K562 (cell line): Measurements from ENCODE around the gene BCL11A. TPM values are rescaled to one million over a fixed set of nuclear protein-coding genes. Genes with fewer than 3 reads are reported as not detected.

Experiments used
- ZNF609 ChIP-seq: sonication (generic); formaldehyde crosslinking; IDR thresholded peaks from 2 replicates; pipeline ENCODE4 v1.8.1; 2023; ENCODE audit warnings: missing genetic modification reagents, mild to moderate bottlenecking, borderline replicate concordance
- polyA plus RNA-seq, 8 experiments: library from polyadenylated mRNA; depleted of rRNA in 4 of 8; stranded (reverse) in 5 of 8; unstranded in 3 of 8; fragments of >200 nt; fragmentation: Nextera tagmentation in 2 of 8; fragmentation: Illumina TruSeq in 1 of 8; extraction: Ambion mirVana in 2 of 8; extraction: Trizol in 1 of 8; gene quantifications; 2 replicates each; pipeline versions ENCODE4 v1.2.1 to v1.2.3, GENCODE V29; 2011 to 2014; ENCODE audit warnings: inconsistent platforms in 1 of 8, missing spikeins in 1 of 8
- total RNA-seq, 7 experiments: library from RNA; depleted of rRNA in 6 of 7; stranded (reverse); fragments of >200 nt in 6 of 7; fragmentation: Illumina TruSeq in 2 of 7; extraction: Trizol in 2 of 7; gene quantifications; 2 replicates each; pipeline versions ENCODE4 v1.2.1 to v1.2.3, GENCODE V29; 2011 to 2021; ENCODE audit warnings: low replicate concordance in 1 of 7
- TF ChIP-seq, protein P1 (sequence below): fragments of 250-450 bp; sonication (Bioruptor Pico); IDR thresholded peaks from 2 replicates; pipeline ENCODE4 v1.5.0; 2022; ENCODE audit warnings: mild to moderate bottlenecking
- TF ChIP-seq, protein P2 (sequence below), 2 experiments: fragments of 450-650 bp in 1 of 2; IDR thresholded peaks; 2 replicates each; pipeline ENCODE4 v1.6.1; 2011 to 2017; ENCODE audit warnings: low read depth in 2 of 2, antibody characterized with exemption in 1 of 2, borderline replicate concordance in 1 of 2, low read length in 1 of 2, mild to moderate bottlenecking in 1 of 2, mixed read lengths in 1 of 2; ENCODE audit not compliant: control insufficient read depth in 1 of 2

BCL11A gene
- total and polyA plus RNA-seq, 9 of the 15 experiments (the other 6 are each of a cell fraction or from before 2014, with no cell fraction given) = 0.13 TPM; not detected in 8

- TF ChIP-seq ZNF609 (CRISPR knock-in tag) = no peak
- TF ChIP-seq, protein P1, sequence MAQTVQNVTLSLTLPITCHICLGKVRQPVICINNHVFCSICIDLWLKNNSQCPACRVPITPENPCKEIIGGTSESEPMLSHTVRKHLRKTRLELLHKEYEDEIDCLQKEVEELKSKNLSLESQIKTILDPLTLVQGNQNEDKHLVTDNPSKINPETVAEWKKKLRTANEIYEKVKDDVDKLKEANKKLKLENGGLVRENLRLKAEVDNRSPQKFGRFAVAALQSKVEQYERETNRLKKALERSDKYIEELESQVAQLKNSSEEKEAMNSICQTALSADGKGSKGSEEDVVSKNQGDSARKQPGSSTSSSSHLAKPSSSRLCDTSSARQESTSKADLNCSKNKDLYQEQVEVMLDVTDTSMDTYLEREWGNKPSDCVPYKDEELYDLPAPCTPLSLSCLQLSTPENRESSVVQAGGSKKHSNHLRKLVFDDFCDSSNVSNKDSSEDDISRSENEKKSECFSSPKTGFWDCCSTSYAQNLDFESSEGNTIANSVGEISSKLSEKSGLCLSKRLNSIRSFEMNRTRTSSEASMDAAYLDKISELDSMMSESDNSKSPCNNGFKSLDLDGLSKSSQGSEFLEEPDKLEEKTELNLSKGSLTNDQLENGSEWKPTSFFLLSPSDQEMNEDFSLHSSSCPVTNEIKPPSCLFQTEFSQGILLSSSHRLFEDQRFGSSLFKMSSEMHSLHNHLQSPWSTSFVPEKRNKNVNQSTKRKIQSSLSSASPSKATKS (CRISPR knock-in tag) = no peak
- TF ChIP-seq, protein P2, sequence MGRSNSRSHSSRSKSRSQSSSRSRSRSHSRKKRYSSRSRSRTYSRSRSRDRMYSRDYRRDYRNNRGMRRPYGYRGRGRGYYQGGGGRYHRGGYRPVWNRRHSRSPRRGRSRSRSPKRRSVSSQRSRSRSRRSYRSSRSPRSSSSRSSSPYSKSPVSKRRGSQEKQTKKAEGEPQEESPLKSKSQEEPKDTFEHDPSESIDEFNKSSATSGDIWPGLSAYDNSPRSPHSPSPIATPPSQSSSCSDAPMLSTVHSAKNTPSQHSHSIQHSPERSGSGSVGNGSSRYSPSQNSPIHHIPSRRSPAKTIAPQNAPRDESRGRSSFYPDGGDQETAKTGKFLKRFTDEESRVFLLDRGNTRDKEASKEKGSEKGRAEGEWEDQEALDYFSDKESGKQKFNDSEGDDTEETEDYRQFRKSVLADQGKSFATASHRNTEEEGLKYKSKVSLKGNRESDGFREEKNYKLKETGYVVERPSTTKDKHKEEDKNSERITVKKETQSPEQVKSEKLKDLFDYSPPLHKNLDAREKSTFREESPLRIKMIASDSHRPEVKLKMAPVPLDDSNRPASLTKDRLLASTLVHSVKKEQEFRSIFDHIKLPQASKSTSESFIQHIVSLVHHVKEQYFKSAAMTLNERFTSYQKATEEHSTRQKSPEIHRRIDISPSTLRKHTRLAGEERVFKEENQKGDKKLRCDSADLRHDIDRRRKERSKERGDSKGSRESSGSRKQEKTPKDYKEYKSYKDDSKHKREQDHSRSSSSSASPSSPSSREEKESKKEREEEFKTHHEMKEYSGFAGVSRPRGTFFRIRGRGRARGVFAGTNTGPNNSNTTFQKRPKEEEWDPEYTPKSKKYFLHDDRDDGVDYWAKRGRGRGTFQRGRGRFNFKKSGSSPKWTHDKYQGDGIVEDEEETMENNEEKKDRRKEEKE (IDR thresholded peaks at IDR 0.05; ENCODE audit: borderline replicate concordance in 1 of 2, control insufficient read depth in 1 of 2, low read depth in 2 of 2, low read length in 1 of 2) = no peak
- TF ChIP-seq, all 486 proteins: peak for 0
Observed at GRCh38 chr2:60602388-60602787, 48.9 kb upstream of the BCL11A start (continued).
